DND-41 (cell line): ENCODE data around the gene CARM1.
"Not testable (repeated sequence)": the region's sequence is repeated elsewhere in the genome, so short reads cannot be mapped to it uniquely, and the experiment has no call there.

Source experiments
- ATAC-seq: fragments of 200-7000 bp; cut with Tn5 transposase; 3 replicates; pipeline ENCODE4 v1.9.1; 2021; ENCODE audit warnings: low read depth; ENCODE audit not compliant: insufficient read depth
- DNase-seq: peaks from one replicate; pipeline ENCODE4 v3.0.0-alpha.2; 2020
- H2AFZ ChIP-seq: 2 replicates; pipeline ENCODE4 v1.6.0; 2012; ENCODE audit warnings: low read depth, low read length
- H3K27ac ChIP-seq: 2 replicates; pipeline ENCODE4 v1.5.1; 2012; ENCODE audit warnings: low read length, inconsistent platforms
- H3K27me3 ChIP-seq: fragments of 200-600 bp; sonication (generic); 2 replicates; pipeline ENCODE4 v1.6.0; 2012; ENCODE audit warnings: low read length, mild to moderate bottlenecking, inconsistent platforms; ENCODE audit not compliant: insufficient read depth, poor library complexity
- H3K36me3 ChIP-seq: 2 replicates; pipeline ENCODE4 v1.5.1; 2012; ENCODE audit warnings: low read length, inconsistent platforms; ENCODE audit not compliant: insufficient read depth
- H3K4me1 ChIP-seq: 2 replicates; pipeline ENCODE4 v1.5.1; 2012; ENCODE audit warnings: mild to moderate bottlenecking, low read length; ENCODE audit not compliant: insufficient read depth
- H3K4me2 ChIP-seq: 2 replicates; pipeline ENCODE4 v1.6.0; 2012; ENCODE audit warnings: mild to moderate bottlenecking, moderate library complexity, low read length, inconsistent platforms; ENCODE audit not compliant: insufficient read depth
- H3K4me3 ChIP-seq, 2 experiments: fragments of 200-600 bp in 1 of 2; shearing (Covaris generic) in 1 of 2; 2 replicates each; pipeline ENCODE4 v1.5.1; 2012 to 2016; ENCODE audit warnings: inconsistent platforms in 2 of 2, low read length in 2 of 2, mild to moderate bottlenecking in 2 of 2, low read depth in 1 of 2, moderate library complexity in 1 of 2
- H3K79me2 ChIP-seq: 2 replicates; pipeline ENCODE4 v1.6.0; 2012; ENCODE audit warnings: low read length, inconsistent platforms; ENCODE audit not compliant: insufficient read depth
- H3K9ac ChIP-seq: 2 replicates; pipeline ENCODE4 v1.6.0; 2012; ENCODE audit warnings: low read depth, mild to moderate bottlenecking, inconsistent platforms, low read length, moderate library complexity
- H3K9me3 ChIP-seq: 2 replicates; pipeline ENCODE4 v1.5.1; 2012; ENCODE audit warnings: low read length, moderate library complexity, mild to moderate bottlenecking, inconsistent platforms; ENCODE audit not compliant: insufficient read depth, severe bottlenecking
- H4K20me1 ChIP-seq: 2 replicates; pipeline ENCODE4 v1.6.0; 2012; ENCODE audit warnings: low read length; ENCODE audit not compliant: insufficient read depth
- EZH2 ChIP-seq: IDR thresholded peaks from 3 replicates; pipeline ENCODE4 v1.6.1; 2012; ENCODE audit warnings: borderline replicate concordance, low read depth, mild to moderate bottlenecking, moderate library complexity, low read length, inconsistent platforms; ENCODE audit not compliant: severe bottlenecking
- TF ChIP-seq, protein P1 (sequence below): IDR thresholded peaks from 2 replicates; pipeline ENCODE4 v1.5.1; 2012; ENCODE audit warnings: borderline replicate concordance, low read length, moderate library complexity, mild to moderate bottlenecking; ENCODE audit not compliant: poor library complexity, severe bottlenecking; ENCODE audit errors: extremely low read depth

The CARM1 gene

DNA sequence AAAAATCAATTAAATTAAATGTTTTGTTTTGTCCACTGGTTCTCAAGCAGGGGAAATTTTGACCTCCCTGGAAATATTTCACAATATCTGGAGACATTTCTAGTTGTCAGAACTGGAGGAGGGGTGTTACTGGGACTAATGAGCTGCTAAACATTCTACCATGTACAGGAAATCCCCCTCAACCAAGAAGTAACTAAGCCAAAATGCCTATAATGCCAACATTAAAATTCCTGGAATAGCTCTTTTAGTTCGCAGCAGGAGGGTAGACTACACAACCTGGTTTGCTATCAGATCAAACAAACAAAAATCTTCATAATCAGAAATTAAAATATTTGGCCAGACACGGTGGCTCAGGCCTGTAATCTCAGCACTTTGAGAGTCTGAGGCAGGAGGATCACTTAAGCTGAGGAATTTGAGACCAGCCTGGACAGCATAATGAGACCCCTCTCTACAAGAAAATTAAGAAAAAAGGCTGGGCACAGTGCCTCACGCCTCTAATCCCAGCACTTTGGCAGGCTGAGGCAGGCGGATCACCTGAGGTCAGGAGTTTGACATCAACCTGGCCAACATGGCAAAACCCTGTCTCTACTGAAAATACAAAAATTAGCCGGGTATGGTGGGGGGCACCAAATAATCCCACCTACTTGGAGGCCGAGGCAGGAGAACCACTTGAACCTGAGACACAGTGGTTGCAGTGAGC, 75.8 kb downstream of the CARM1 start:
- H3K4me1 ChIP-seq, result no peaks in the 10 kb centered on the region
- H2AFZ ChIP-seq, result no peak overlapping the region
- no peak for ATAC-seq
- no peaks in the 10 kb centered on the region for H3K79me2 ChIP-seq
- no peaks in the 10 kb centered on the region for H3K27me3 ChIP-seq
- no peak overlapping the region for H3K9ac ChIP-seq
- no peak overlapping the region for H3K4me2 ChIP-seq
- H3K4me3 ChIP-seq, result no peak overlapping the region
- no peaks in the 10 kb centered on the region for H3K9me3 ChIP-seq
- H4K20me1 ChIP-seq, result no peaks in the 10 kb centered on the region
- H3K27ac ChIP-seq, result no peak overlapping the region
- no peaks in the 10 kb centered on the region for H3K36me3 ChIP-seq
- no peak for DNase-seq
- no peak for TF ChIP-seq EZH2
- TF ChIP-seq, protein P1, sequence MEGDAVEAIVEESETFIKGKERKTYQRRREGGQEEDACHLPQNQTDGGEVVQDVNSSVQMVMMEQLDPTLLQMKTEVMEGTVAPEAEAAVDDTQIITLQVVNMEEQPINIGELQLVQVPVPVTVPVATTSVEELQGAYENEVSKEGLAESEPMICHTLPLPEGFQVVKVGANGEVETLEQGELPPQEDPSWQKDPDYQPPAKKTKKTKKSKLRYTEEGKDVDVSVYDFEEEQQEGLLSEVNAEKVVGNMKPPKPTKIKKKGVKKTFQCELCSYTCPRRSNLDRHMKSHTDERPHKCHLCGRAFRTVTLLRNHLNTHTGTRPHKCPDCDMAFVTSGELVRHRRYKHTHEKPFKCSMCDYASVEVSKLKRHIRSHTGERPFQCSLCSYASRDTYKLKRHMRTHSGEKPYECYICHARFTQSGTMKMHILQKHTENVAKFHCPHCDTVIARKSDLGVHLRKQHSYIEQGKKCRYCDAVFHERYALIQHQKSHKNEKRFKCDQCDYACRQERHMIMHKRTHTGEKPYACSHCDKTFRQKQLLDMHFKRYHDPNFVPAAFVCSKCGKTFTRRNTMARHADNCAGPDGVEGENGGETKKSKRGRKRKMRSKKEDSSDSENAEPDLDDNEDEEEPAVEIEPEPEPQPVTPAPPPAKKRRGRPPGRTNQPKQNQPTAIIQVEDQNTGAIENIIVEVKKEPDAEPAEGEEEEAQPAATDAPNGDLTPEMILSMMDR, result no peak

DNA sequence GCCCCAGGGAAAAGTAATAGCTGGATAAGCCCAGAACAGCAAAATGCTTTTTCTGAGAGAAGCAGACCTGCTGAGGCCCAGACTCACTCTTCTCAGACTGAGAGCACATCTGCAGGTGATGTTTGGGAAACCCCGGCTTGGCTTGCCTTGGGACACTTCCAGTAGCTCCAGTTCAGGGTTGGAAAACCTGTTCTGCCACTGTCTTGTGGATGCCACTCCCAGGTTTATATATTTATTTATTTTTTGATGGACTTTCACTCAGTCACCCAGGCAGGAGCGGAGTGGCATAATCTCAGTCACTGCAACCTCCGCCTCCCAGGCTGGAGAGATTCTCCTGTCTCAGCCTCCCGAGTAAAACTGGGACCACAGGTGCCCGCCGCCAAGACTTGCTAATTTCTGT, 81.5 kb downstream of the CARM1 start:
- no peaks in the 10 kb centered on the region for H3K9me3 ChIP-seq
- H3K27ac ChIP-seq, result no peak overlapping the region
- no peaks in the 10 kb centered on the region for H3K4me1 ChIP-seq
- DNase-seq (no peak), ATAC-seq (no peak)
- no peak overlapping the region for H2AFZ ChIP-seq
- no peaks in the 10 kb centered on the region for H3K27me3 ChIP-seq
- H3K4me3 ChIP-seq, result no peak overlapping the region
- H3K9ac ChIP-seq, result no peak overlapping the region
- H3K4me2 ChIP-seq, result no peak overlapping the region
- H3K79me2 ChIP-seq, result no peaks in the 10 kb centered on the region
- no peaks in the 10 kb centered on the region for H3K36me3 ChIP-seq
- TF ChIP-seq EZH2, result no peak
- TF ChIP-seq, protein P1, result no peak
- H4K20me1 ChIP-seq, result no peaks in the 10 kb centered on the region

DNA sequence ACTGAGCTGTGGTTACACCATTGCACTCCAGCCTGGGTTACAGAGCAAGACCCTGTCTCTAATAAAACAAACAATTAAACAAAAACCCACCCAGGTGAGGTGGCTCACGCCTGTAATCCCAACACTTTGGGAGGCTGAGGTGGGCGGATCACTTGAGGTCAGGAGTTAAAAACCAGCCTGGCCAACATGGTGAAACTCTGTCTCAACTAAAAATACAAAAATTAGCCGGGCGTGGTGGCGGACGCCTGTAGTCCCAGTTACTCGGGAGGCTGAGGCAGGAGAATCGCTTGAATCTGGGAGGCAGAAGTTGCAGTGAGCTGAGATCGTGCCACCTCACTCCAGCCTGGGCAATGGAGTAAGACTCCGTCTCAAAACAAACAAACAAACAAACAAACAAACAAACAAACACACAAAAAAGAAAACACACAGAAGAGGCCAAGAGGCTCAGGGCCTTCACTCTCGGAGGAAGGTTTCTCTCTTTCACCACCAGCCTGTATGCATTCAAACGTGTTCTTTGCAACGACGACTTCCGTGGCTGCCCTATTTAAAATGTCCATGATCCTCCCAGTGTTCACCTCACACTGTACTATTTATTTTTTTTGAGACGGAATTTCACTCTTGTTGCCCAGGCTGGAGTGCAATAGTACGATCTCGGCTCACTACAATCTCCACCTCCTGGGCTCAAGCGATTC, 88.1 kb downstream of the CARM1 start:
- Histone ChIP-seq H3K27ac (peak overlapping the region; percentile 89; the same call in 1 of the 2 replicates), H3K4me3 (peak overlapping the region; percentile 81 to 89; a peak in 3 of 4 replicates)

More for the DNA sequence above, 88.1 kb downstream of the CARM1 start:
- H3K9me3 ChIP-seq, H3K36me3 ChIP-seq, ATAC-seq, H2AFZ ChIP-seq, H3K27me3 ChIP-seq, DNase-seq: not testable (repeated sequence)
- Histone ChIP-seq H3K79me2 (peaks cover 44% of the 10 kb centered on the region), H3K4me2 (peak overlapping the region; percentile 76), H4K20me1 (peaks cover 23% of the 10 kb centered on the region), H3K9ac (peak overlapping the region; percentile 98), H3K4me1 (peaks cover 34% of the 10 kb centered on the region)
